Skeletal muscle satellite cell (primary cell): Measurements from ENCODE around the gene SNX15.

Source experiments
- H3K27me3 ChIP-seq: 2 replicates; pipeline ENCODE4 v1.7.0; 2013; ENCODE audit warnings: low read length; ENCODE audit not compliant: control insufficient read depth, insufficient read depth
- H3K36me3 ChIP-seq: 2 replicates; pipeline ENCODE4 v1.7.0; 2013; ENCODE audit warnings: mild to moderate bottlenecking, control low read depth, low read length; ENCODE audit not compliant: insufficient read depth
- H3K4me1 ChIP-seq: 2 replicates; pipeline ENCODE4 v1.7.0; 2013; ENCODE audit warnings: low read length; ENCODE audit not compliant: control insufficient read depth, insufficient read depth
- H3K4me2 ChIP-seq: 2 replicates; pipeline ENCODE4 v1.7.0; 2013; ENCODE audit warnings: mild to moderate bottlenecking, low read length
- H3K4me3 ChIP-seq: 2 replicates; pipeline ENCODE4 v1.7.0; 2013; ENCODE audit warnings: low read length
- H3K9ac ChIP-seq: 2 replicates; pipeline ENCODE4 v1.7.0; 2013; ENCODE audit warnings: mild to moderate bottlenecking, low read depth, low read length, moderate library complexity
- H3K9me3 ChIP-seq: replicated peaks from 2 replicates; pipeline ENCODE4 v1.7.0; 2013; ENCODE audit warnings: mild to moderate bottlenecking, control low read depth, low read length

Gene SNX15

DNA sequence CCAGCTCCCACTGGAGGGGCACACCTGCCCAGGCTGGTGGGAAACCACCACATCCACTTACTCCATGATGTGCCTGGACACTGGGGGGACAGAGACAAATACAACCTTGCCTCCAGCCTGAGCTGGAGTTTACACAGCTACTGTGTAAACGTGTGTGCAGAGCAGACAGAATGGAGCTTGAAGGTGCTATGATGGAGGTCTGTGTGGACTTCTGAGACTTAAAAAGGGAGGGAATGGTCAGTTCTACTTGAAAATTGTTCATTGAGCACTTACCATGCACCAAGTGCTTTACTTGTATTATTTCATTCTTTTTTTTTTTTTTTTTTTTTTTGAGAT lies 45.4 kb downstream of the SNX15 start:
- no peaks in the 10 kb centered on the region for H3K4me1 ChIP-seq
- no peaks in the 10 kb centered on the region for H3K36me3 ChIP-seq
- H3K9me3 ChIP-seq, result no peaks in the 10 kb centered on the region
- no peak overlapping the region for H3K9ac ChIP-seq
- H3K27me3 ChIP-seq, result no peaks in the 10 kb centered on the region
- no peak overlapping the region for H3K4me2 ChIP-seq
- H3K4me3 ChIP-seq, result no peak overlapping the region

DNA sequence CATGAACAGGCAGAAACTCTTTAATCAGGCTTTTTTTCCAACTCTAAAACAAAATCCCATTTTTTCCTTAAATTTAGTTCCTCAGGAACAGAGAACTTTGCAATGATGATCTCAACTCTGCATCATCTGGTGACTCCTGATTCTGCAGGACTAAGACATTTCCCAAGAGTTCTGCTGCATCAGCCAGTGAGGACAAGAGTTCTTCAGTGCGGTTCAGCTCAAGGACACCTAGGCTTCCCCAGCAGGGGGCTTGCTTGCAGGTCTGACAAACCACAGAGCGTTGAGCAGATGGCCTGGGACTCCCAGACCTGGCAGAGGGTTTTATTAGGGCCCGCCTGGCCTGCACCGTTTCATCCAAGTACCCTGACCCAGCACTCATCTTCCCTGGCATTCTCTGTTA lies 50.2 kb downstream of the SNX15 start:
- H3K4me3 ChIP-seq, result no peak overlapping the region
- no peak overlapping the region for H3K9ac ChIP-seq
- H3K4me2 ChIP-seq, result no peak overlapping the region
- H3K4me1 ChIP-seq, result no peaks in the 10 kb centered on the region
- H3K27me3 ChIP-seq, result no peaks in the 10 kb centered on the region
- H3K36me3 ChIP-seq, result peaks cover 10% of the 10 kb centered on the region
- H3K9me3 ChIP-seq, result no peaks in the 10 kb centered on the region

- Histone ChIP-seq H3K36me3 (peaks cover 10% of the 10 kb centered on the region), H3K4me1 (peaks cover 7% of the 10 kb centered on the region), H3K4me2 (no peak overlapping the region), H3K9me3 (no peaks in the 10 kb centered on the region), H3K4me3 (no peak overlapping the region), H3K9ac (no peak overlapping the region), H3K27me3 (no peaks in the 10 kb centered on the region)
Measured at GRCh38 chr11:65078151-65078550, 50.9 kb downstream of the SNX15 start.

DNA sequence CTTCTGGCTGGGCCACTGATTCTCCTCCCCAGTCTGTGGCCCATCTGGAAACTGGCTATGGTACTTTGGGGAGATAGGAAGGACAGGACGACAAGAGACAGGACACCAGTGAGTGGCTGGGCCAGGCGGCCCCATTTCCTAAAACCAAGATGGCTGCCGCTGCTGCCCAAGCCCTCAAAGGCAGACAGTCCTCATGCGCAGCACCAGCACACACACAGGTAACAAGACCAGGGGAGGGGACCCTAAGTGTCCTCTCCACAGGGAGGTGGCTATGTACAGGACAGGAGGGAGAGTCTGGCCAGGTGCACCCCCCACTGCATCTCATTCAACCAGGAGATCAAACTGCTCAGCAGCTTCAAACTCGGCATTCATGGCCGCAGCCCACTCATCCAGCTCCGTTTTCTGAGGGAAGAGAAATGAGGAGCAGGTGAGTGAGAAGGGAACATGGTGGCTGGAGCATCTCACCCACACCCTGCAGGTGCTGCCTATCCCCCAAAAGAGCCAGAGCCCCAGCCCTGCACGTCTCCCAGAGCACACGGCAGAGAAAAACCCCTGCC lies 51.6 kb downstream of the SNX15 start:
- no peak overlapping the region for H3K4me3 ChIP-seq
- peaks cover 10% of the 10 kb centered on the region for H3K36me3 ChIP-seq
- no peak overlapping the region for H3K4me2 ChIP-seq

DNA sequence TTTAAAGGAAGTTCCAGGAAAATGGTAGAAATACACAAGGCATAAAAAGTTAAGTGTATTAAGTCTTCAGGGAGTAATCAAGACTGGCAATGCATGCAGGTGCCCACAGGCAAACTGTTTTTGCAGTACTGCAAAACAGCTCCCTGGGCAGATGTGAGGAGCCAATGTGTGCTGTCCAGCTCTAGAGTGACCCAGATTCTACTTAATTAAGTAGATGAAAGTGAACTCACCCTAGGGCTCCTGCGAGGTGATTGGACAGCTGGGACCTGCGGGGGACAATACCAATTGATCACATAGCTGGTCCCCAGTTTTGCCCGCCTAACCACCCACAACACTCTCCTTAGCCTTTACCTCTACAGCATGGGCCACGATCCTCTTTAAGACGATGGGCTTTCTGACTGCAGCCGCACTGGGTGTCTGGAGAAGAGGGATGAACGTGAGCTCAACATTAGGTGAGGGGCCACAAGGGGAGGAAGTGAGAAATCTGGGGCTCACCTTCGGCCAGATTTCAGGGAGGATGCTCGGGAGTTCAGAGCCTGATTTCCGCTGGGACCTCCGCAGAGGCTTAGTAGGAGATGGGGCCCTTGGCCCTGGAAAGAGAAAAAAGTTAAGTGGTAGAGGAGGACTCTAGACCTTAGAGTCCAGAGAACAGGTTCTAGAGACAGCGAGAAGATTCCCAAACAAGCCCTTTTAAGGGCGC lies 56.0 kb downstream of the SNX15 start:
- Histone ChIP-seq H3K4me2 (peak overlapping the region; percentile 91), H3K9me3 (no peaks in the 10 kb centered on the region), H3K9ac (peak overlapping the region; percentile 87), H3K4me1 (peaks cover 21% of the 10 kb centered on the region), H3K27me3 (no peaks in the 10 kb centered on the region), H3K4me3 (peak overlapping the region; percentile 79), H3K36me3 (peaks cover 42% of the 10 kb centered on the region)

More for the DNA sequence above, 51.6 kb downstream of the SNX15 start:
- no peaks in the 10 kb centered on the region for H3K27me3 ChIP-seq
- no peaks in the 10 kb centered on the region for H3K9me3 ChIP-seq
- H3K4me1 ChIP-seq, result peaks cover 10% of the 10 kb centered on the region
- H3K9ac ChIP-seq, result no peak overlapping the region

DNA sequence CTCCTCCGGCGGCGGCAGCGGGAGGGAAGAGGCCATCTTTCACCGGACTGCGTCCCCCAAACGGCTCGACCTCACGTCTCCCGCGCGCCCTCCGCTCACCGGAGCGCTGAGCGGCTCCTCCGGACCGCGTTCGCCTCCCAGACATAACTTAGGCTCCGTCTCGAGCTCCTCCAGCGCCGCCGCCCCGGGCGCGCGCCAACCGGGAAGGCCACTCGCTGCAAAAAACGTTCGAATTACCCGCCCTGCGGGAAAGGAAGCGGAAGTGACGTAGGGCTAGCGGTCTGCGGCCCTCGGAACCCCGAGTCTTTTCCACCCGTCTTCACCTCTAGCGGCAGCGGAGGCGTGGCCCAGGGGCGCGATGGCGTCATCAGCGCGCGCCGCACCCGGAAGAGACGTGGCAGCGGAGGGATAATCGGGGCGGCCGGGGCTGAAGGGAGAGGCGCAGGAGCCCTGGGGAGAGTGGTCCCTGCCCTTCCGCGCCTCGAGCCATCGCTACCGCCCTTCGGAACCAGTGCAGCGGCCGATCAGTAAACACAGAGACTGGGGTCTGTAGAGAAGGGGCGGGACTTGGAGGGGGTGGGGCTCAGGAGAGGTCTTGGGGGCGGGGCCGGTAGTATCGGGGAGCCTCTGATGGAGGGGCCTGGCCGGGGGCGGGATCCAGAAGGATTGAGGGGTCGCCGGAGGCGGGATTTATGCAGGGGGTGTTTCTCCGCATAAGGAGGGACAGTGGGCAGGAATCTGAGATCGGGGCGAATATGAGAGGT lies 56.8 kb downstream of the SNX15 start, which contains the start of the genes CDCA5 and ZFPL1:
TSS of gene CDCA5 (minus strand) at position 207 of the 764 bp plus-strand sequence. CDS start at position 145, 62 bp downstream.
TSS of gene ZFPL1 (plus strand) at position 389 of the 764 bp plus-strand sequence. CDS start 477 bp downstream, outside the sequence.
- H3K9me3 ChIP-seq, result no peaks in the 10 kb centered on the region

DNA sequence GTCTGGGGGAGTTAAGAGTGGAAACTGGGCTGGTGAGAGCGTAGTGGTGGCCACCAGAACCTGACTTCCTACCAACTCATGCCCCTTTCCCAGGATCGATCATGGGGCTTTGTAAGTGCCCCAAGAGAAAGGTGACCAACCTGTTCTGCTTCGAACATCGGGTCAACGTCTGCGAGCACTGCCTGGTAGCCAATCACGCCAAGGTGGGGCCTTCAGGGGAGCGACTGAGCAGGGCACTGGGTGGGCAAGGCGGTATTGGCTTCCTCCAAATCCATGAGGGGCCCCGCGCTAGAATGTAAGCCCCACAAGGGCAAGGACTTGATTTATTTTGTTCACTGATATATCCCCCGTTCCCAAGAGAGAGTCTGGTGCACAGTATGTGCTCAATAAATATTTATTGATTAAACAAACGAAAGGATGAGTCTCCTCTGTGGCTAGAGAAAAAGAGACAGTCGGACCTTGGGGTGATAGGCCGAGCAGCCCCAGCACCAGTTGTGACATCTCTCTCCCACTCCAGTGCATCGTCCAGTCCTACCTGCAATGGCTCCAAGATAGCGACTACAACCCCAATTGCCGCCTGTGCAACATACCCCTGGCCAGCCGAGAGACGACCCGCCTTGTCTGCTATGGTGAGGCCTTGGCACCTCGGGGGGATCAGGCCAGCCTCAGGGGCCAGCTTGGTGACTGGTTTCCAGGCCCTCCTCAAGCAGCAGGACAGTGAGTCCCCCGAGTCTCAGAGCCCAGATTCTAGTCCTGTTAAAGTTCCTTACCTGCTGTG lies 57.5 kb downstream of the SNX15 start:
- H3K9me3 ChIP-seq, result no peaks in the 10 kb centered on the region
- H3K4me3 ChIP-seq, result peak overlapping the region; percentile 79
- peaks cover 21% of the 10 kb centered on the region for H3K4me1 ChIP-seq
- H3K9ac ChIP-seq, result peak overlapping the region; percentile 87
- peaks cover 47% of the 10 kb centered on the region for H3K36me3 ChIP-seq
- H3K4me2 ChIP-seq, result peak overlapping the region; percentile 85
- no peaks in the 10 kb centered on the region for H3K27me3 ChIP-seq

More for the DNA sequence above, 56.8 kb downstream of the SNX15 start, which contains the start of the genes CDCA5 and ZFPL1:
- H3K9ac ChIP-seq, result peak within 1 kb of the TSS; percentile 87
- H3K4me3 ChIP-seq, result peak within 1 kb of the TSS; percentile 79
- H3K4me2 ChIP-seq, result peak within 1 kb of the TSS; percentile 91
- peaks cover 21% of the 10 kb centered on the region for H3K4me1 ChIP-seq
- H3K27me3 ChIP-seq, result no peaks in the 10 kb centered on the region
- H3K36me3 ChIP-seq, result peaks cover 43% of the 10 kb centered on the region

- H3K4me3 ChIP-seq, result peak overlapping the region; percentile 79
- peak overlapping the region; percentile 85 for H3K4me2 ChIP-seq
- H3K9me3 ChIP-seq, result no peaks in the 10 kb centered on the region
- H3K36me3 ChIP-seq, result peaks cover 48% of the 10 kb centered on the region
- H3K4me1 ChIP-seq, result peaks cover 21% of the 10 kb centered on the region
- no peaks in the 10 kb centered on the region for H3K27me3 ChIP-seq
- H3K9ac ChIP-seq, result peak overlapping the region; percentile 87
Measured at GRCh38 chr11:65085446-65085845, 58.2 kb downstream of the SNX15 start.

DNA sequence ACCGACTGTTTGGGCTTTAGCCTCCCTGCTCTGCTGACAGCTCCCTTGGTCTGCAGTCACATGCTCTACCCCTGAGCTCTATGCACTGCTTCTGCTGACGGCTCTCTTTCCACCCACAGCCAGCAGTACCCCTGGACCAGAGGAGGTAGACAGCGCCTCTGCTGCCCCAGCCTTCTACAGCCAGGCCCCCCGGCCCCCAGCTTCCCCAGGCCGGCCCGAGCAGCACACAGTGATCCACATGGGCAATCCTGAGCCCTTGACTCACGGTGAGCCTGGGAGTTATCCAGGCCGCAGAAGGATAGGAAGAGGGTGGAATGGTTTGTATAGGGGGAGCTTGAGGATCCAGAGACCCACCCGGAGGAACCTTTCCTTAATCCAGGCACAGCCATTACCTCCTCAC lies 59.6 kb downstream of the SNX15 start:
- Histone ChIP-seq H3K36me3 (peaks cover 48% of the 10 kb centered on the region), H3K4me3 (no peak overlapping the region), H3K27me3 (no peaks in the 10 kb centered on the region), H3K4me1 (peaks cover 21% of the 10 kb centered on the region), H3K4me2 (no peak overlapping the region), H3K9ac (no peak overlapping the region), H3K9me3 (no peaks in the 10 kb centered on the region)

- H3K9me3 ChIP-seq, result no peaks in the 10 kb centered on the region
- no peak overlapping the region for H3K4me2 ChIP-seq
- no peaks in the 10 kb centered on the region for H3K27me3 ChIP-seq
- peaks cover 21% of the 10 kb centered on the region for H3K4me1 ChIP-seq
- no peak overlapping the region for H3K9ac ChIP-seq
- peaks cover 48% of the 10 kb centered on the region for H3K36me3 ChIP-seq
- H3K4me3 ChIP-seq, result no peak overlapping the region
Measured at GRCh38 chr11:65087216-65087615, 60.0 kb downstream of the SNX15 start.

- H3K27me3 ChIP-seq, result no peaks in the 10 kb centered on the region
- H3K9ac ChIP-seq, result no peak overlapping the region
- no peaks in the 10 kb centered on the region for H3K9me3 ChIP-seq
- H3K4me2 ChIP-seq, result no peak overlapping the region
- no peak overlapping the region for H3K4me3 ChIP-seq
- H3K36me3 ChIP-seq, result peaks cover 48% of the 10 kb centered on the region
- peaks cover 17% of the 10 kb centered on the region for H3K4me1 ChIP-seq
Measured at GRCh38 chr11:65087827-65088226, 60.6 kb downstream of the SNX15 start.
